Adrenal gland (tissue), 19 donors: ENCODE measurements around the gene HAUS3. TPM values are rescaled to one million over a fixed set of nuclear protein-coding genes. Genes with fewer than 3 reads are reported as not detected.
A peak's percentile ranks its signal among the peaks of the same experiment; 100 is the strongest.

Source experiments
- DNase-seq, 7 donors: peaks; one replicate each; pipeline ENCODE4 v3.0.0-alpha.2; 2019 to 2020
- H3K27ac ChIP-seq, 5 donors: fragments of 200-600 bp; sonication (generic) in 4 of 5; 1 replicate in 3 of 5; 2 replicates in 2 of 5; pipeline versions ENCODE4 v1.5.1 to v1.8.0; 2016 to 2020; ENCODE audit warnings: mild to moderate bottlenecking in 1 of 5
- H3K27me3 ChIP-seq: fragments of 200-600 bp; 2 replicates; pipeline ENCODE4 v1.8.0; 2021
- H3K36me3 ChIP-seq, 2 donors: fragments of 200-600 bp; replicated peaks in 1 of 2; 1 replicate in 1 of 2; 2 replicates in 1 of 2; pipeline versions ENCODE4 v1.5.1 to v1.8.0; 2018 to 2022
- H3K4me1 ChIP-seq, 2 donors: fragments of 200-600 bp; replicated peaks in 1 of 2; 1 replicate in 1 of 2; 2 replicates in 1 of 2; pipeline versions ENCODE4 v1.5.1 to v1.8.0; 2018 to 2021
- H3K4me3 ChIP-seq, 4 donors: fragments of 200-600 bp; sonication (generic) in 3 of 4; one replicate each; pipeline ENCODE4 v1.5.1; 2016 to 2018
- H3K9me3 ChIP-seq, 3 donors: fragments of 200-600 bp; sonication (generic) in 1 of 3; replicated peaks in 1 of 3; 1 replicate in 2 of 3; 2 replicates in 1 of 3; pipeline versions ENCODE4 v1.5.1 to v1.8.0; 2016 to 2021
- CTCF ChIP-seq, 6 experiments: fragments of 450-650 bp in 4 of 6; fragments of 200-600 bp in 2 of 6; sonication (generic) in 1 of 6; IDR thresholded peaks; 1 replicate in 5 of 6; 2 replicates in 1 of 6; pipeline versions ENCODE4 v1.5.1 to v1.8.0; 2016 to 2021; ENCODE audit warnings: antibody characterized with exemption in 6 of 6, mild to moderate bottlenecking in 2 of 6, moderate library complexity in 1 of 6
- POLR2A ChIP-seq, 2 donors: fragments of 450-650 bp; IDR thresholded peaks; one replicate each; pipeline ENCODE4 v1.6.1; 2017; ENCODE audit warnings: antibody characterized with exemption in 2 of 2, mild to moderate bottlenecking in 2 of 2, moderate library complexity in 1 of 2
- WGBS, 4 donors: extraction: QIAGEN DNeasy Blood & Tissue Kit in 2 of 4; methylation state at CpG; one replicate each; pipeline versions ENCODE4 v1.1.5 to v1.1.7; 2013 to 2017; 5-methylcytosine and 5-hydroxymethylcytosine counted together
- intact Hi-C, 2 donors: fragments of 100-400 bp; cut with DNase I; formaldehyde crosslinking; loops; one replicate each; pipeline versions ENCODE4 v1.14.1 to v1.15.0; 2022 to 2023
- long read RNA-seq, 10 donors: library from polyadenylated mRNA in 3 of 10; unstranded in 2 of 10; stranded (forward) in 1 of 10; transcript quantifications; one replicate each; pipeline ENCODE4 v2.0.0 and lab custom pipeline, GENCODE V29; 2021 to 2026
- polyA plus RNA-seq, 3 donors: library from polyadenylated mRNA; stranded (reverse); fragments of 200-250 nt in 2 of 3; fragments of 350-450 nt in 1 of 3; fragmentation: Illumina TruSeq in 1 of 3; extraction: RNeasy Lipid Tissue Mini Kit (QIAGEN cat#74804) in 1 of 3; gene quantifications; one replicate each; pipeline ENCODE4 v1.2.3, GENCODE V29; 2013 to 2014
- total RNA-seq, 9 donors: library from RNA; depleted of rRNA in 4 of 9; stranded (reverse); fragments of >200 nt in 4 of 9; fragments of 120-200 nt in 1 of 9; fragmentation: NEBNext Ultra II Directional in 1 of 9; extraction: Animal tissue kit (Norgen Biotek cat#: 25700) in 1 of 9; gene quantifications; one replicate each; pipeline versions ENCODE4 v1.1.0 to v1.2.4, GENCODE V29; 2013 to 2023
- donor health status: healthy with polysubstance abuse.
- donor health status: Bipolar disorder and iron deficiency.
- donor health status: DM: yes; HTN: yes; CAD: no.
- donor health status: DM: no; HTN: no; CAD: no.
- donor health status: DM: no; HTN: no; CAD: no.
- donor health status: DM: yes; HTN: yes; CAD: no.

HAUS3 gene
- 10 to 100 TPM in 6 of 9 donors, 1 to 10 TPM in 3; 8.3 to 16.0 (median 12.8) TPM for total RNA-seq
- 10 to 100 TPM; 12.8 to 19.1 (median 13.5) TPM for polyA plus RNA-seq
- long read RNA-seq, donor 1, partial matches to known transcripts: 0 of 2 reads
- long read RNA-seq, donor 1, other reads (novel, unspliced or antisense): 0 of 2 reads
- long read RNA-seq, donor 2, partial matches to known transcripts: 0 of 1 reads
- long read RNA-seq, donor 2, other reads (novel, unspliced or antisense): 0 of 1 reads
- long read RNA-seq, donor 3: 0 reads
- long read RNA-seq, donor 4, partial matches to known transcripts: 6 of 9 reads
- long read RNA-seq, donor 4, other reads (novel, unspliced or antisense): 2 of 9 reads
- long read RNA-seq, donor 5, full-length matches to known transcripts: 11 of 38 reads
- long read RNA-seq, donor 5, partial matches to known transcripts: 24 of 38 reads
- long read RNA-seq, donor 5, other reads (novel, unspliced or antisense): 3 of 38 reads
- long read RNA-seq, donor 6, partial matches to known transcripts: 4 of 6 reads
- long read RNA-seq, donor 6, other reads (novel, unspliced or antisense): 1 of 6 reads
- long read RNA-seq, donor 7: 0 reads
- long read RNA-seq, donor 8: 0 reads
- long read RNA-seq, donor 9, partial matches to known transcripts: 0 of 1 reads
- long read RNA-seq, donor 9, other reads (novel, unspliced or antisense): 0 of 1 reads
- long read RNA-seq, donor 10: 0 reads

GRCh38 chr4:2241410-2242353, at the start of gene HAUS3, which contains the start of gene POLN:
HAUS3 (minus strand) TSS chr4:2242121; CDS start chr4:2240946, 1,175 bp downstream.
POLN (minus strand) TSS chr4:2242121; CDS start chr4:2229231, 12,890 bp downstream.
- TF ChIP-seq CTCF (IDR thresholded peaks at IDR 0.05) (peak in 3 of 6 experiments; percentile 2 to 14 (median 3)), POLR2A (IDR thresholded peaks at IDR 0.05) (peak; percentile 38 to 91)
- Histone ChIP-seq H3K9me3 (no peaks in the 10 kb centered on the region), H3K27ac (peak within 1 kb of the TSS in 4 of 5 donors; percentile 71 to 85 (median 82)), H3K27me3 (no peaks in the 10 kb centered on the region), H3K4me3 (peak within 1 kb of the TSS; percentile 64 to 89 (median 69)), H3K36me3 (peaks cover 0 to 12% of the 10 kb centered on the region in 2 donors), H3K4me1 (peaks cover 8 to 62% of the 10 kb centered on the region in 2 donors)
- peak; percentile 98 to 99 (median 98) for DNase-seq
- intact Hi-C loops: no loop called here
- 0% methylated on average over 6 to 88 of the region's 88 CpGs for WGBS, 4 donors

GRCh38 chr4:2290974-2291704, 49.2 kb upstream of the HAUS3 start:
- Histone ChIP-seq H3K27ac (no peak overlapping the region), H3K36me3 (no peaks in the 10 kb centered on the region), H3K4me1 (peaks cover 8 to 14% of the 10 kb centered on the region in 2 donors), H3K4me3 (no peak overlapping the region), H3K27me3 (no peaks in the 10 kb centered on the region), H3K9me3 (no peaks in the 10 kb centered on the region)
- TF ChIP-seq CTCF (IDR thresholded peaks at IDR 0.05) (no peak), POLR2A (IDR thresholded peaks at IDR 0.05) (no peak)
- 77 to 91% (median 80%) methylated on average over 17 to 24 of the region's 24 CpGs for WGBS, 4 donors
- intact Hi-C loops: no loop called here
- peak in 2 of 7 donors; percentile 18 to 51 for DNase-seq

GRCh38 chr4:2290488-2290887, 48.6 kb upstream of the HAUS3 start:
- intact Hi-C loops: no loop called here
- Histone ChIP-seq H3K4me3 (no peak overlapping the region), H3K4me1 (peaks cover 8 to 12% of the 10 kb centered on the region in 2 donors), H3K36me3 (no peaks in the 10 kb centered on the region), H3K27me3 (no peaks in the 10 kb centered on the region), H3K27ac (no peak overlapping the region), H3K9me3 (no peaks in the 10 kb centered on the region)
- TF ChIP-seq CTCF (IDR thresholded peaks at IDR 0.05) (no peak), POLR2A (IDR thresholded peaks at IDR 0.05) (no peak)
- 80 to 93% (median 92%) methylated on average over 3 to 9 of the region's 9 CpGs for WGBS, 4 donors
- DNase-seq: peak in 2 of 7 donors; percentile 15 to 33
